ENCODE measurements around the gene OGFR.

GRCh38 chr20:62766716-62767115 lies 37.9 kb upstream of the OGFR start:
- TF ChIP-seq POLR2A (IDR thresholded peaks at IDR 0.05; ENCODE audit: low read depth, low read length) (no peak), POLR2AphosphoS5 (IDR thresholded peaks at IDR 0.05; ENCODE audit: low read depth, low read length) (no peak), TAF1 (IDR thresholded peaks at IDR 0.05; ENCODE audit: low read depth, low read length) (no peak), PAX5 (IDR thresholded peaks at IDR 0.05; ENCODE audit: insufficient read depth, low read length, severe bottlenecking) (no peak)
